Measurements from ENCODE around the gene KLF17.
"Not testable (repeated sequence)": the region's sequence is repeated elsewhere in the genome, so short reads cannot be mapped to it uniquely, and the experiment has no call there.

Gene KLF17

GRCh38 chr1:44110916-44111315 lies 7.7 kb upstream of the KLF17 start:
- DNase-seq, result no peak

- no peak for DNase-seq
Observed at GRCh38 chr1:44111861-44112260, 6.8 kb upstream of the KLF17 start.

GRCh38 chr1:44112486-44112885 lies 6.1 kb upstream of the KLF17 start:
- DNase-seq, result peak; percentile 5

GRCh38 chr1:44113095-44113609 lies 5.5 kb upstream of the KLF17 start:
- peak; percentile 6 for DNase-seq

GRCh38 chr1:44114098-44114497 lies 4.5 kb upstream of the KLF17 start:
- DNase-seq, result no peak

GRCh38 chr1:44117272-44117671 lies 1.3 kb upstream of the KLF17 start:
- not testable (repeated sequence) for DNase-seq

- DNase-seq, result peak; percentile 14
Observed at GRCh38 chr1:44119525-44119924, 904 bp downstream of the KLF17 start.

- DNase-seq, result no peak
Observed at GRCh38 chr1:44120398-44120949, 1.9 kb downstream of the KLF17 start.

GRCh38 chr1:44129616-44130500 lies 11.2 kb downstream of the KLF17 start:
- no peak for DNase-seq

GRCh38 chr1:44131411-44131810 lies 12.8 kb downstream of the KLF17 start:
- DNase-seq, result no peak

GRCh38 chr1:44134071-44134920 lies 15.7 kb downstream of the KLF17 start:
- no peak for DNase-seq

- no peak for DNase-seq
Observed at GRCh38 chr1:44135886-44136285, 17.3 kb downstream of the KLF17 start.

- DNase-seq, result no peak
Observed at GRCh38 chr1:44138239-44138638, 19.6 kb downstream of the KLF17 start.

- DNase-seq, result not testable (repeated sequence)
Observed at GRCh38 chr1:44139565-44139964, 20.9 kb downstream of the KLF17 start.

GRCh38 chr1:44141531-44141930 lies 22.9 kb downstream of the KLF17 start, which contains the start of gene KLF18:
Gene KLF18 (minus strand): TSS chr1:44141631. CDS start chr1:44141631, 0 bp downstream.
- no peak for DNase-seq

GRCh38 chr1:44144962-44145756 lies 26.5 kb downstream of the KLF17 start:
- DNase-seq, result peak; percentile 14

- no peak for DNase-seq
Observed at GRCh38 chr1:44146536-44147361, 28.1 kb downstream of the KLF17 start.

- peak; percentile 20 for DNase-seq
Observed at GRCh38 chr1:44147582-44147981, 29.0 kb downstream of the KLF17 start.

GRCh38 chr1:44151332-44151731 lies 32.7 kb downstream of the KLF17 start:
- no peak for DNase-seq

GRCh38 chr1:44151808-44152207 lies 33.2 kb downstream of the KLF17 start:
- DNase-seq, result no peak

GRCh38 chr1:44152692-44153091 lies 34.1 kb downstream of the KLF17 start:
- no peak for DNase-seq
